ENCODE measurements around the gene GPR87.
A peak's percentile ranks its signal among the peaks of the same experiment; 100 is the strongest.

The GPR87 gene

DNA sequence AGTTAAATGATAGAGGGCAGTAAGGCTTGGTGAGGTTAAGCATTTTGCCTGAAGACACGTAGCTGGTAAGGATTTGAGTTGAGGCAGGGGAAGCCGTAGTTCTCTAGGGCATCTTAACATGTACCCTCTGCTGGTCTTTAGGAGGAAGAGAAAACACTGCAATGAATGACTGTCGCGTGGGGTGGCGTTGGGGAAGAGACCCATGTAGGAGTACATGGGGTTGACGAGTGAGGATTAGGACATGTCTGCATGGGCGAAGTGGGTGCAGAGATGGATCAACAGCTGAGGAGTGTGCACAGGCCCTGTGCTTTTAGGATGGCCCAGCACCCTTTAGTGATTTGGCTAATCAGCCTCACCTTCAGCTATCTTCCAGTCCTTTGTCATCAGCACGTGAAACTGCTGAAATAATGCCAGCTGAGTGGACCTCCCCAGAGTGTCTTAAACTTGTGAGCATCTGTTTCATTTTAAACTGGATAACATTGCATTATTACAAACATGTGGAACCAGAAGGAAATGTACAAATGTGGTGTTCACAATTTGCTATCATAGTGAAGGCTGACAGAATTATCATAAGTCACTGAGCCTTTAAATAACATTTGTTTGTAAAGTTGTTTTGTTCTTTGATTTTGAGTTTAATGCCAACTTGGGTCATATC is 53.6 kb downstream of the GPR87 start:
- TF ChIP-seq, protein P1, sequence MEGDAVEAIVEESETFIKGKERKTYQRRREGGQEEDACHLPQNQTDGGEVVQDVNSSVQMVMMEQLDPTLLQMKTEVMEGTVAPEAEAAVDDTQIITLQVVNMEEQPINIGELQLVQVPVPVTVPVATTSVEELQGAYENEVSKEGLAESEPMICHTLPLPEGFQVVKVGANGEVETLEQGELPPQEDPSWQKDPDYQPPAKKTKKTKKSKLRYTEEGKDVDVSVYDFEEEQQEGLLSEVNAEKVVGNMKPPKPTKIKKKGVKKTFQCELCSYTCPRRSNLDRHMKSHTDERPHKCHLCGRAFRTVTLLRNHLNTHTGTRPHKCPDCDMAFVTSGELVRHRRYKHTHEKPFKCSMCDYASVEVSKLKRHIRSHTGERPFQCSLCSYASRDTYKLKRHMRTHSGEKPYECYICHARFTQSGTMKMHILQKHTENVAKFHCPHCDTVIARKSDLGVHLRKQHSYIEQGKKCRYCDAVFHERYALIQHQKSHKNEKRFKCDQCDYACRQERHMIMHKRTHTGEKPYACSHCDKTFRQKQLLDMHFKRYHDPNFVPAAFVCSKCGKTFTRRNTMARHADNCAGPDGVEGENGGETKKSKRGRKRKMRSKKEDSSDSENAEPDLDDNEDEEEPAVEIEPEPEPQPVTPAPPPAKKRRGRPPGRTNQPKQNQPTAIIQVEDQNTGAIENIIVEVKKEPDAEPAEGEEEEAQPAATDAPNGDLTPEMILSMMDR (IDR thresholded peaks at IDR 0.05; ENCODE audit: unreplicated experiment in 3 of 3): no peak

DNA sequence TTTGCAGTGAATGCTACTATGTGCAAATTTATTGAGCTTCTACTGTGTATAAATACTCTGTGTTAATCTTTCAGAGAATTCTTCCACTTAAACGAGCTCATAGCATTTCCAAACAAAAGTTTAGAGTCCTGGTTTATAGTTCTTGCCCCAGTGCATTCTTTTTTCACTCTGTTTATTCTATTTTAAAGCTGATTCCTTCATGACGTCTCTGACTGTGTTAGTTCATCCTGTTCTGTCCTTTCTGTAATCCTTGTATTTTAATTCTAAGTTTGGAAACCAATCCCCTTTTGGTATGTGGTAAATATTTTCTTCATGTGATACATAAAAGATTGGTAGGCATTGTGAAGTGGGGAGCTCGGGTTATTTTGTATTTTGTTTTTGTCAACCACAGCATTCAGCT is 57.0 kb downstream of the GPR87 start:
- Mint-ChIP-seq H3K4me1 (peaks cover 10% of the 10 kb centered on the region), H3K36me3 (ENCODE audit: low read depth) (peaks cover 4% of the 10 kb centered on the region), H3K27me3 (ENCODE audit: low read depth) (peaks cover 4% of the 10 kb centered on the region), H3K4me3 (no peak overlapping the region), H3K27ac (no peak overlapping the region), H3K9me3 (no peaks in the 10 kb centered on the region)
- TF ChIP-seq, protein P1 (IDR thresholded peaks at IDR 0.05; ENCODE audit: unreplicated experiment in 3 of 3): no peak

More for the DNA sequence above, 53.6 kb downstream of the GPR87 start:
- H3K36me3 Mint-ChIP-seq (ENCODE audit: low read depth): peaks cover 4% of the 10 kb centered on the region
- peak overlapping the region in 1 of 3 experiments; percentile 18 for H3K27ac Mint-ChIP-seq
- peaks cover 10% of the 10 kb centered on the region for H3K4me1 Mint-ChIP-seq
- H3K9me3 Mint-ChIP-seq: no peaks in the 10 kb centered on the region
- no peak overlapping the region for H3K4me3 Mint-ChIP-seq
- H3K27me3 Mint-ChIP-seq (ENCODE audit: low read depth): no peaks in the 10 kb centered on the region

DNA sequence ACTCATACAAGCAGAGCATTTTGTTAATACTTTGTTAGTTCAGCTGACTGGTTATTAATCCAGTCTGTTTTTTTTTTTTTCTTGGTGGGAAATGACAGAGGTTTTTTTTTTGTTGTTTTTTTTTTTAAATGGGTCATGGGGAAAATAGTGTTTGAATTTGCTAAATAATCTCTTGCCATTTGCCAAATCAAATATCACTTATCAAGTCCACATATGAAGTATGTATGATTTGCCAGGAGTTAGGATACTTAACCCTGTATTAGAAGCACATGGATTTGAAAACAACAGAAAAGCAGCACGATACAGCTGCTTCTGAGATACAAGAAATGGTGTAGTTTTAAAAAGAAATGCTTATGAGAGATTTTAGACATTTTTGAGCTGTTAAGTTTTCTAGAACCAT is 59.9 kb downstream of the GPR87 start:
- peaks cover 4% of the 10 kb centered on the region for H3K27me3 Mint-ChIP-seq (ENCODE audit: low read depth)
- H3K4me3 Mint-ChIP-seq: no peak overlapping the region
- peaks cover 4% of the 10 kb centered on the region for H3K36me3 Mint-ChIP-seq (ENCODE audit: low read depth)
- H3K9me3 Mint-ChIP-seq: no peaks in the 10 kb centered on the region
- H3K27ac Mint-ChIP-seq: no peak overlapping the region
- TF ChIP-seq, protein P1 (IDR thresholded peaks at IDR 0.05; ENCODE audit: unreplicated experiment in 3 of 3): no peak
- no peaks in the 10 kb centered on the region for H3K4me1 Mint-ChIP-seq

DNA sequence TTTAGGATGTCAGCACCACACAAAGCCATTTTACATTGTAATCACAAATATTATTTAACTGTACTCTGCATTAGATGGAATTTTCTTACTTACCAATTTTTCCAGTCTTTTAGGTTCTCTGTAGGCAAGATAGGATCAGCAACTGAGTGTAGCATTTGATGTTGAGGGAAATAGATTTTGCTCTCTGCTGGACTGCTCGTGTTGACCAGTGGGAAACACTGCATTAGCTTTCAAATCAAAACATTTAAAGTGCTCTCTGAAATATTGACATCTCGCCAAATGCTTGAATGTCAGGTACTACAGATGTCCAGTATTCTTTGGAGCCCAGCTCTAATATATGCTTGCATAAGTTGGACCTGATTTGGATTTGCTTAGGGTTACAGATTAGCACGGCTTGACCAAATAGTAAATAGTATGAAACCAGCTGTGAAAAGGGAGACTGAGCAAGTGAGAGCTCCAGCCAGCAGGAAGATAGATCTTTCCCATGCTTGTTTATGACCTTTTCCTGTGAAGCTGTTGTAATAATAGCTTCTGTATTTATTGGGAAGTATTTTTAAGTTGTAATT is 67.8 kb downstream of the GPR87 start:
- Mint-ChIP-seq H3K27ac (no peak overlapping the region), H3K27me3 (ENCODE audit: low read depth) (no peaks in the 10 kb centered on the region), H3K9me3 (no peaks in the 10 kb centered on the region), H3K4me3 (no peak overlapping the region), H3K36me3 (ENCODE audit: low read depth) (no peaks in the 10 kb centered on the region), H3K4me1 (peaks cover 10% of the 10 kb centered on the region)
- TF ChIP-seq, protein P1 (IDR thresholded peaks at IDR 0.05; ENCODE audit: unreplicated experiment in 3 of 3): no peak

All from nephron (organoid).